ENCODE results near the gene CNR1.

DNA sequence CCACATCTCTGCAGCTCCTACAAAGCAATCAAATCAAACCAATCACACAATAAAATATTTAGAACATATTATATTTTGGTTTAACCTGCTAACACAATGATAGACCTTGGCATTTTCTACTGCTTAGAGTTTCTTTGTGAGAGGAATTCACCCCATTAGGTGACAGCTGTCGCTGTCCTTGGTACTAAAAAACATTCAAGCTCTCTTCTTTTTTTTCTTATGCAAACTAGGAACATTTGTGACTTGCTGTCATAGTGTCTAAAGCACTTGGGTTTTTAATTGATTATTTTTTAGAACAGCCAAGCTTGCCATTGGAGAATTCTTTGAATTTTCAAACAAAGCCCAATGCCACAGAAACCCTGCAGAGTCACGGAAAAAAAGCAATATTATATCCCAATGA lies 46.4 kb downstream of the CNR1 start:
- TF ChIP-seq, protein P1, sequence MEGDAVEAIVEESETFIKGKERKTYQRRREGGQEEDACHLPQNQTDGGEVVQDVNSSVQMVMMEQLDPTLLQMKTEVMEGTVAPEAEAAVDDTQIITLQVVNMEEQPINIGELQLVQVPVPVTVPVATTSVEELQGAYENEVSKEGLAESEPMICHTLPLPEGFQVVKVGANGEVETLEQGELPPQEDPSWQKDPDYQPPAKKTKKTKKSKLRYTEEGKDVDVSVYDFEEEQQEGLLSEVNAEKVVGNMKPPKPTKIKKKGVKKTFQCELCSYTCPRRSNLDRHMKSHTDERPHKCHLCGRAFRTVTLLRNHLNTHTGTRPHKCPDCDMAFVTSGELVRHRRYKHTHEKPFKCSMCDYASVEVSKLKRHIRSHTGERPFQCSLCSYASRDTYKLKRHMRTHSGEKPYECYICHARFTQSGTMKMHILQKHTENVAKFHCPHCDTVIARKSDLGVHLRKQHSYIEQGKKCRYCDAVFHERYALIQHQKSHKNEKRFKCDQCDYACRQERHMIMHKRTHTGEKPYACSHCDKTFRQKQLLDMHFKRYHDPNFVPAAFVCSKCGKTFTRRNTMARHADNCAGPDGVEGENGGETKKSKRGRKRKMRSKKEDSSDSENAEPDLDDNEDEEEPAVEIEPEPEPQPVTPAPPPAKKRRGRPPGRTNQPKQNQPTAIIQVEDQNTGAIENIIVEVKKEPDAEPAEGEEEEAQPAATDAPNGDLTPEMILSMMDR (IDR thresholded peaks at IDR 0.05), result no peak
- no peak for TF ChIP-seq POLR2A (IDR thresholded peaks at IDR 0.05)
